Measurements from ENCODE around the gene TCEAL3.
A peak's percentile ranks its signal among the peaks of the same experiment; 100 is the strongest.
"Not testable (repeated sequence)": the region's sequence is repeated elsewhere in the genome, so short reads cannot be mapped to it uniquely, and the experiment has no call there.

The TCEAL3 gene

GRCh38 chrX:103571726-103572125 lies 36.0 kb upstream of the TCEAL3 start:
- POLR2A ChIA-PET: no interaction called here
- DNase-seq (ENCODE audit: extremely low spot score): no peak

GRCh38 chrX:103573202-103573601 lies 34.6 kb upstream of the TCEAL3 start:
- TF ChIP-seq ARNT (IDR thresholded peaks at IDR 0.05): no peak
- POLR2A ChIA-PET: no interaction called here
- CTCF ChIA-PET: interaction anchor here (0.6 kb wide), 1 partner anchor 37 kb away, joined by 4 read pairs; no protein-coding TSS in a partner anchor
- DNase-seq (ENCODE audit: extremely low spot score): no peak

More at GRCh38 chrX:103571726-103572125, 36.0 kb upstream of the TCEAL3 start:
- CTCF ChIA-PET: no interaction called here
- no peak for TF ChIP-seq PKNOX1 (IDR thresholded peaks at IDR 0.05)
- TF ChIP-seq SP1 (IDR thresholded peaks at IDR 0.05): no peak
- no peak for TF ChIP-seq SUZ12 (IDR thresholded peaks at IDR 0.05)
- no peak for TF ChIP-seq NFRKB (IDR thresholded peaks at IDR 0.05)
- TF ChIP-seq ZNF384 (IDR thresholded peaks at IDR 0.05): no peak
- no peak for TF ChIP-seq LEF1 (IDR thresholded peaks at IDR 0.05; ENCODE audit: borderline replicate concordance)
- TF ChIP-seq BHLHE40 (IDR thresholded peaks at IDR 0.05; ENCODE audit: borderline replicate concordance): no peak
- TF ChIP-seq ARNT (IDR thresholded peaks at IDR 0.05): no peak
- no peak for TF ChIP-seq CTBP1 (IDR thresholded peaks at IDR 0.05; ENCODE audit: borderline replicate concordance)
- TF ChIP-seq L3MBTL2 (conservative IDR thresholded peaks at IDR 0.05): no peak
- TF ChIP-seq FOXM1 (IDR thresholded peaks at IDR 0.05; ENCODE audit: borderline replicate concordance): no peak
- no peak for TF ChIP-seq TARDBP (IDR thresholded peaks at IDR 0.05)
- no peak for TF ChIP-seq FOXA1 (IDR thresholded peaks at IDR 0.05)

- ChIA-PET POLR2A (interaction anchor here (0.9 to 2.9 kb wide), 2 partner anchors 45 to 67 kb away, joined by 3 to 14 read pairs; partner anchors contain the start of gene TCEAL1), CTCF (interaction anchor here (0.6 to 1.2 kb wide), 2 partner anchors 45 to 264 kb away, joined by 3 to 4 read pairs; no protein-coding TSS in a partner anchor)
- TF ChIP-seq ZNF384 (IDR thresholded peaks at IDR 0.05): no peak
- TF ChIP-seq PKNOX1 (IDR thresholded peaks at IDR 0.05): no peak
- no peak for TF ChIP-seq ELF4 (IDR thresholded peaks at IDR 0.05)
- TF ChIP-seq CTBP1 (IDR thresholded peaks at IDR 0.05; ENCODE audit: borderline replicate concordance): no peak
- DNase-seq (ENCODE audit: extremely low spot score): no peak
Observed at GRCh38 chrX:103584596-103584995, 23.2 kb upstream of the TCEAL3 start.

- CTCF ChIA-PET: no interaction called here
- POLR2A ChIA-PET: interaction anchor here (0.9 to 2.9 kb wide), 2 partner anchors 44 to 66 kb away, joined by 3 to 14 read pairs; partner anchors contain the start of gene TCEAL1
- DNase-seq (ENCODE audit: extremely low spot score): peak; percentile 76
- no peak for TF ChIP-seq ZNF384 (IDR thresholded peaks at IDR 0.05)
- no peak for TF ChIP-seq ELF4 (IDR thresholded peaks at IDR 0.05)
- peak; percentile 50 for TF ChIP-seq L3MBTL2 (conservative IDR thresholded peaks at IDR 0.05)
- no peak for TF ChIP-seq PKNOX1 (IDR thresholded peaks at IDR 0.05)
Observed at GRCh38 chrX:103585411-103586313, 22.1 kb upstream of the TCEAL3 start, which contains the start of gene TCEAL4. TSS of gene TCEAL4 (plus strand) at chrX:103585515. CDS start at chrX:103586676, 1,161 bp downstream.

GRCh38 chrX:103586314-103586646 lies 21.5 kb upstream of the TCEAL3 start:
- no peak for DNase-seq (ENCODE audit: extremely low spot score)
- CTCF ChIA-PET: no interaction called here
- TF ChIP-seq FOXK2 (IDR thresholded peaks at IDR 0.05): no peak
- TF ChIP-seq NFRKB (IDR thresholded peaks at IDR 0.05): no peak
- no peak for TF ChIP-seq SUZ12 (IDR thresholded peaks at IDR 0.05)
- TF ChIP-seq BHLHE40 (IDR thresholded peaks at IDR 0.05; ENCODE audit: borderline replicate concordance): no peak
- no peak for TF ChIP-seq PKNOX1 (IDR thresholded peaks at IDR 0.05)
- no peak for TF ChIP-seq L3MBTL2 (conservative IDR thresholded peaks at IDR 0.05)
- no peak for TF ChIP-seq HDGF (IDR thresholded peaks at IDR 0.05; ENCODE audit: borderline replicate concordance)
- TF ChIP-seq SP1 (IDR thresholded peaks at IDR 0.05): no peak
- TF ChIP-seq ZNF384 (IDR thresholded peaks at IDR 0.05): no peak
- no peak for TF ChIP-seq LEF1 (IDR thresholded peaks at IDR 0.05; ENCODE audit: borderline replicate concordance)
- no peak for TF ChIP-seq FOXM1 (IDR thresholded peaks at IDR 0.05; ENCODE audit: borderline replicate concordance)
- TF ChIP-seq ELF4 (IDR thresholded peaks at IDR 0.05): no peak
- TF ChIP-seq TARDBP (IDR thresholded peaks at IDR 0.05): no peak
- TF ChIP-seq CTBP1 (IDR thresholded peaks at IDR 0.05; ENCODE audit: borderline replicate concordance): no peak
- no peak for TF ChIP-seq FOXA1 (IDR thresholded peaks at IDR 0.05)
- TF ChIP-seq ARNT (IDR thresholded peaks at IDR 0.05): no peak
- POLR2A ChIA-PET: no interaction called here

- CTCF ChIA-PET: no interaction called here
- no peak for DNase-seq (ENCODE audit: extremely low spot score)
- TF ChIP-seq FOXK2 (IDR thresholded peaks at IDR 0.05) (no peak), NFRKB (IDR thresholded peaks at IDR 0.05) (no peak), SUZ12 (IDR thresholded peaks at IDR 0.05) (no peak), PKNOX1 (IDR thresholded peaks at IDR 0.05) (no peak)
- POLR2A ChIA-PET: no interaction called here
Observed at GRCh38 chrX:103586659-103587058, 21.1 kb upstream of the TCEAL3 start.

GRCh38 chrX:103592295-103592694 lies 15.5 kb upstream of the TCEAL3 start:
- CTCF ChIA-PET: interaction anchor here (0.5 kb wide), 1 partner anchor 340 kb away, joined by 3 read pairs; no protein-coding TSS in a partner anchor
- DNase-seq (ENCODE audit: extremely low spot score); POLR2A ChIA-PET: not testable (repeated sequence)

GRCh38 chrX:103595202-103595601 lies 12.6 kb upstream of the TCEAL3 start:
- DNase-seq (ENCODE audit: extremely low spot score); POLR2A ChIA-PET: not testable (repeated sequence)

More at GRCh38 chrX:103595202-103595601, 12.6 kb upstream of the TCEAL3 start:
- CTCF ChIA-PET: not testable (repeated sequence)
